Uterus (tissue), 2 donors: Measurements from ENCODE around the gene PCDH9.

ENCODE experiments used
- CTCF ChIP-seq, 4 experiments: fragments of 200-600 bp in 2 of 4; fragments of 450-650 bp in 2 of 4; sonication (generic) in 2 of 4; IDR thresholded peaks; one replicate each; pipeline ENCODE4 v1.5.1; 2016 to 2019; ENCODE audit warnings: antibody characterized with exemption in 4 of 4, mild to moderate bottlenecking in 2 of 4, moderate library complexity in 1 of 4
- POLR2A ChIP-seq, 2 donors: fragments of 450-650 bp; IDR thresholded peaks; one replicate each; pipeline ENCODE4 v1.6.1; 2016; ENCODE audit warnings: antibody characterized with exemption in 2 of 2, mild to moderate bottlenecking in 1 of 2, moderate library complexity in 1 of 2

DNA sequence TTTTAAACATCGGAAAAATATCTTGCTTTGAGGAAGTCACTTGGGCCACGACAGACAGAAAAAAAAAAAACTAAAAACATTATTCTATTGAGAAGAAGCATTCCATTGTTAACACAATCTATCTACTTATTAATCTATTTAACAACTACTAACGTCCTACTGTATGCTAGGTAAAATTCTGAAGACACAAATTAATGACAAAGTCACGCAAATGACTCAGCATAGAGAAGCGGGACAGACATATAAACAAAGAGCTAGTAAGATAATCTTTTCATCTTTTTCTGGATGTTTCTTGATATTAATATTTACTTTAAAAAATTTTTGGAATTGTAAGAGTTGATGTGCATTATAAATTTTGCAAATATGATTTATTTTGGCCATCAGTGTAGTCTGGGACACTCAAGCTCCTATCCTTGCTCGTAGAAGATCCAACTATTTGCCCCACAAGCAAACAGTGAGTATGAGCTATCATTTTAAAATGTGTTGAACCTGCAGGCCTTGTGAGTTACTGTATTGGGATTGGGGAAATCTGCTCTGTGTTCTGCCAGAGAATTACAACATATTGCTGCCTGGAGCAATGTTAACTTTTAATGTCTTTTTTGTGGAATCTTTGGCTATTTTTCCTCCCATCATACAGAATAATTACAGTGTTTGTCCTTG, 109.1 kb downstream of the PCDH9 start:
- TF ChIP-seq CTCF (IDR thresholded peaks at IDR 0.05), result no peak
- TF ChIP-seq POLR2A (IDR thresholded peaks at IDR 0.05), result no peak
